ENCODE data around the gene JMY. TPM values are rescaled to one million over a fixed set of nuclear protein-coding genes. Genes with fewer than 3 reads are reported as not detected.
A peak's percentile ranks its signal among the peaks of the same experiment; 100 is the strongest.

Gene JMY
- total RNA-seq, 1 donor from 2014 or later: 9.0 TPM

DNA sequence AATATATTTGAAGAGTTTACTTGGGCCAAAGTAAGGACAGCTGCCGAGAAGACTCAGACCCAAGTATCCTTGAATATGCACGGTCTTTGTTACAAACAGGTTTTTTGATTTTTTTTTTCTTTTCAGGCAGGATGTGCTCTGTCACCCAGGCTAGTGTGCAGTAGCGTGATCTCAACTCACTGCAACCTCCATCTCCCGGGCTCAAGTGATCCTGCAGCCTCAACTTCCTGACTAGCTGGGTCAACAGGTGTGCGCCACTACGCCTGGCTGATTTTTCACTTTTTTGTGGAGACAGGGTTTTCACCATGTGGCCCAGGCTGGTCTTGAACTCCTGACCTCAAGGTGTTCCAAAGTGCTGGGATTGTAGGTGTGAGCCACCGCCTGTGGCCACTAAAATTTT, 27.4 kb downstream of the JMY start:
- no peak for ATAC-seq
- intact Hi-C loops (cut with DNase I): no loop called here

DNA sequence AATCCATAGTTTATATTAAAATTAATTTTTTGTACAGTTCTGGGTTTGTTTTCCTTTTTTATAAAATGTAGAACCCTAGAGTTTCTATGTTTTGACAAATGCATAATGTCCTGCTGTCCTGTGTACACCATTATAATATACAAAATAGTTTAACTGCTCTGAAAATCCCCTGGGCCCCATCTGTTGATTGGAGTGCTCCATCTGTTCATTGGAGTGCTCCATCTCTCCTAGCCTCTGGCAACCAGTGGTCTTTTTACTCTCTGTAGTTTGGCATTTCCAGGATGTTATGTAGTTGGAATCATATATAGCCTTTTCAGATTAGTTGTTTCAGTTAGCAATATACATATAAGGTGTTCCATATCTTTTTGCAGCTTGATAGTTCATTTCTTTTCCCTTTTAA, 31.2 kb downstream of the JMY start:
- intact Hi-C loops (cut with DNase I): no loop called here
- no peak for DNase-seq (ENCODE audit: missing footprints)
- no peak for ATAC-seq

More for the DNA sequence above, 27.4 kb downstream of the JMY start:
- DNase-seq (ENCODE audit: missing footprints): no peak

DNA sequence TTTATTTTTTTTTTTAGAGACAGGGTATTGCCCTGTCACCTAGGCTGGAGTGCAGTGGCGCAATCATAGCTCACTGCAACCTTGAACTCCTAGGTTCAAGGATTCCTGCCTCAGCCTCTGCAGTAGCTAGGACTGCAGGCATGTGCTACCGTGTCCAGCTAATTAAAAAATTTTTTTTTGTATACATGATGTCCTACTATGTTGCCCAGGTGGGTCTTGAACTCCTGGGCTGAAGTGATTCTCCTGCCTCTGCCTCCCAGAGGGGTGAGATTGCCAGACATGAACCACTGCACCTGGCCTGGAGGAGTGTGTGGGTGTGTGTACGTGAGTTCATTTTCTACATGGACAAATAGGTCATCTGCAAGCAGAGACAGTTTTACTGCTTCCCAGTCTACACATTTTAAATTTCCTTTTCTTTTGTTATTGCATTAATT, 33.8 kb downstream of the JMY start:
- intact Hi-C loops (cut with DNase I): no loop called here
- DNase-seq (ENCODE audit: missing footprints) (no peak), ATAC-seq (no peak)

DNA sequence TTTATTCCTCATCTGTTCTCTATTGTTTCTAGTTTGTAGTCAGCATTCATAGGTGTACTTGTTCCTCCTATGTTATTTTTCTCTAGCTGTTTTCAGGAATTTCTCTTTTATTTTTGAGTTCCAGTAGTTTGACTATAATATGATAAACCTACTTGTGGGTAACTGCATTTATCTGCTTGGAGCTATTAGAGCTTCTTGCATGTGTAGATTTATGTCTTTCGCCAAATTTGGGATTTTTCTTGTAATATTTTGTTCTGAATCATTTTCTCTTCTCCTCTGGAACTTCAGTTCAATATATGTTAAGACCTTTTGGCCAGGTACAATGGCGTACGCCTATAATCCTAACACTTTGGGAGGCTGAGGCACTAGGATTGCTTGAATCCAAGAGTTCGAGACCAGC, 37.4 kb downstream of the JMY start:
- intact Hi-C loops (cut with DNase I): no loop called here
- ATAC-seq (no peak), DNase-seq (ENCODE audit: missing footprints) (no peak)

DNA sequence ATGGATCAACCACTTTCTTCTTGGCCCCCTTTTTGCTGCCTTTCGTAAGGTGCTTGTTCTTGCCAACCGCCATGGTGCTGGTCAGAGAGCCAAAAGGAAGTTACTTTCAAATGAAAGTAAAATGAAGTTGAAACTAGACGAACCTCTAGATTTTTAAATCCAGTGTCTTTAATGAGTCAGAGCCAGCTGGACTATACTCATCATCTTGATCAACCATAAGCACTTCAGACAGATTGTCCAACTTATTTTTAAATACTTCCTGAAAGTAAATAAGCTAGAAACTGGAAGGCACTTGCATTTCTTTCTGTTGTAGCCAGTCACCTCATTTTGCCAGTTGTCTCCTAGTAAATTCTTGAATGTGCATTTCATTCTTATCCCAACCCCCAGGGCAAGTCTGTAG, 48.9 kb downstream of the JMY start:
- ATAC-seq (no peak), DNase-seq (ENCODE audit: missing footprints) (no peak)
- intact Hi-C loops (cut with DNase I): no loop called here

DNA sequence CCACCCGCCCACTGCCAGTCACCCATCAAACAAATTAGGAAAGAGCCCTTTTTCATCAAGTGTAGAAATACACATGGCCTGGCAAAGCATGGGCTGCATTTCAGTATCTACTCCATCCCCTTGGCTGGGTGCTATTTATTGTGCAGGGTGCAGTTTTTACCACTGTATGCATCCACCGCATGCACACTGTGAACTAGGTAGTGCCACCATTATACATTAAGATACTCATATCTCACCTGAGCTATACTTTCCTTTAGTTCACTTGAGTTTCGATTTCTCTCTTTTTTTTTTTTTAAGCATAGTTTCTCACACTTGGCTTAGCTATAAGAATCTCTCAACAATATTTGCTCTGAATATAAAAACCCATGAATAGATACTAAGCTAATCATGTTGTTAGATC, 49.4 kb downstream of the JMY start:
- ATAC-seq (no peak), DNase-seq (ENCODE audit: missing footprints) (no peak)
- intact Hi-C loops (cut with DNase I): no loop called here

DNA sequence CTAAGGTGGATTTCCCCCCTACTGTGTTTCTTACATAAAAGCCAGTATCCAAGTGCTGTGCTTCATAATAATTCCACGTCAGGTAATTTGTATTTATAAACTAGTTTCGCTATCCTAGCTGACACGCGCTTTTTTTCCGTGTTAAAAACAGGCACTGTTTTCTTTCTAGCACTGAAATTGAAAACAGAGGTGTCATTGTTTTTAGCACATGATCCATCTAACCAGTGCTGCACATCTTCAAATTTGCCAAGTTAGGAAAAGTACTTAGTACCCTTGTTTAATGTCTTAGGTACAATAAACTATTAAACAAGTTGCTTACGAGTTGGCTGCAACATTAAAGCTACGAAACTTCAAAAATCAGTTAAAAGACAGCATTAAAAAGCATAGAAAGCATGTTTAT, 49.9 kb downstream of the JMY start:
- intact Hi-C loops (cut with DNase I): no loop called here
- no peak for DNase-seq (ENCODE audit: missing footprints)
- no peak for ATAC-seq

DNA sequence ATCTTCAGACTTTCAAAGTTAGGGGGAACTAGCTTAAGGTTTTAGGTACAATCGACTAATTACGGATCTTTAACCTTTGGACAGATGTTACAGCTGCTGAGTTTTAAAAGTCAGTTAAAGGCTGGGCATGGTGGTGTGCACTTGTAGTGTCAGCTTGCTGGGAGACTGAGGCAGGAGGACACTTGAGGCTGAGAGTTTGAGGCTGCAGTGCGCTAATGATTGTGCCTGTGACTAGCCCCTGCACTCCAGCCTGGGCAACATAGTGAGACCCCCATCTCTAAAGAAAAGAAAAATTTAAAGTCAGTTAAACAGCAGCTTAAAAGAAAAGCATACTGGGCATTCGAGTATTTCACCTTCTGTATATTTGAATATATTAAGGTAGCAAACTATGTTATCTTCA, 51.4 kb downstream of the JMY start:
- DNase-seq (ENCODE audit: missing footprints): no peak
- no peak for ATAC-seq
- intact Hi-C loops (cut with DNase I): no loop called here

DNA sequence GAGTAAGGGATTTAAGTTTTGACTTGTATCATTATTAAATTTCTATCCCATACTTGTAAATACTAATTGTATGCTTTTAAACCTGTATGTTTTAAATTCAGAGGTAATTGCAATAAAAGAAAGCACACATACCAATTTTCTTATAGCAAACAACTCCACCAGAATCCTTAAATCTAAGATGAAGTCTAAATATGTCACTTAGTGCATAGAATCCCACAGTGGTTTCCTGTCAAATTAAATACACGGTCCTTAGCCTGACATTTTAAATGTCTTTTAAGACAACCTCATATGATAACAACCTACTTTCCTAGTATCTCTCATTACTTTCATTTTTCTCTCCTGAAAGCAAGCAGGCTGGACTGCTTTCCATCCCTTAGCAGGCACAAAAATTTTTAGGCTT, 52.0 kb downstream of the JMY start:
- DNase-seq (ENCODE audit: missing footprints) (no peak), ATAC-seq (no peak)
- intact Hi-C loops (cut with DNase I): no loop called here

DNA sequence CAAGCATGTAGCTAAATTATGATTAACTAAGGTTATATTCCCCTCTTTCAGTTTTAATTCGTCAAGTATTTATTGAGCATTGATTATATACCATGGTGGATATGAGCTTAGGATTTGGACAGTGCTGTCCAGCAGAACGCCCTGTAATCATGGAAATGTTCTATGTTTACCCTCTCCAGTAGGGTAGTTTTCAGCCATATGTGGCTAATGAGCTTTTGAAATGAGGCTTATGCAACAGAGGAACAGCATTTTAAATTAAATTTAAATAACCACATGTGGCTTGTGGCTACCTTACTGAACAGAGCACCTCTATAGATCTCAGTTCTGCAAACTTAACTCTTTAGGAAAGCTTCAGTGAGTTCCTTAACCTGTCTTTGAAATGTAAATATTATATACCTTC, 59.1 kb downstream of the JMY start:
- intact Hi-C loops (cut with DNase I): no loop called here
- DNase-seq (ENCODE audit: missing footprints) (no peak), ATAC-seq (no peak)

DNA sequence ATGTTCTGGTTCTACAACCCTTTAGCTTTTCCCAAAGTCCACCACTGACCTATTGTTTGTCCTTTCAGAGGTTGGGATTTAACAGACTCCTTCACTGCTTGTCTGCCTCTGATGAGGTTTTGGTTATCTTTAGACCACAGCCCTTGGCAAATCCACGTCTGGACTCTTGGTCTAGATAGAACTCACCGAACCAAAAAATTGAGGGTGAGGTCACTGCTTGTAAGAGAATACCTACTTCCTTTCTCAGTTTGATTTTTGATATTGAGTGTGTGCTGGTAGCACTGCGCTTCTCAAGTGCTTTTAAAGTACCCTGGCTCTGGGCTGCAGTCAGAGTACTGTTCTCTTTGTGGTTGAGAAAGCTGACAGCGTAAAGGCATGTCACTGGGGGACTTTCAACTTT, 61.7 kb downstream of the JMY start:
- intact Hi-C loops (cut with DNase I): no loop called here
- DNase-seq (ENCODE audit: missing footprints) (no peak), ATAC-seq (peak; percentile 52)

DNA sequence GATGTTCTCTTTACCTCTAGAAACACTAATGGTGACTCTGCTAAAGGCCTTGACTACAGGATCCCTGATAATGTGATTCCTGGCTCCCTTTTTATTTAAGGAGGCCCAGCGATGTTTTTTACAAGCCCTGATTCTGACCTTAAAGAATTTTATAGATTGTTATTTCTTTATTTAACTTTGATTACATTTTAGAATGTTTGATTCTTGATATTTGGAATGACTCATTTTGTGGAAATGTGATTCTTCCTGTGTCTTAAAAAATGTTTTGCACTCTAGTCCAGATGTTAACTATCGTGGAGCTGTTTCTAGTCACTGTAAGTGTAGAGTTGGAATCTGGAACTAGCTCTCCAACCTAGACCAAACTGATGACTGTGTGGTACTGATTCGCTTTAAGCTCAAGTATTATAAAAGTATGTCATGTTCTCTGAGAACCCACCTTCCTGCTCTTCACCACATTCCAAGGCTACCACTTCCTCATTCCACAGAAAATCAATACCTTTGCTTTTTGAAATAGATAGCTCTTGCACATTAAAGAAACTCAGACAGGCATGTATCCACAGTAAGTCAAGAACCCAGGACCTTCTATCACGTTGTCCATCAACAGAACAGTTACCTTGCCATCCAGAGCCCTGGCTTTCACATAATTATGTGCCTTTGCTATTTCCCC, 65.2 kb downstream of the JMY start:
- DNase-seq (ENCODE audit: missing footprints) (no peak), ATAC-seq (no peak)
- intact Hi-C loops (cut with DNase I): no loop called here

DNA sequence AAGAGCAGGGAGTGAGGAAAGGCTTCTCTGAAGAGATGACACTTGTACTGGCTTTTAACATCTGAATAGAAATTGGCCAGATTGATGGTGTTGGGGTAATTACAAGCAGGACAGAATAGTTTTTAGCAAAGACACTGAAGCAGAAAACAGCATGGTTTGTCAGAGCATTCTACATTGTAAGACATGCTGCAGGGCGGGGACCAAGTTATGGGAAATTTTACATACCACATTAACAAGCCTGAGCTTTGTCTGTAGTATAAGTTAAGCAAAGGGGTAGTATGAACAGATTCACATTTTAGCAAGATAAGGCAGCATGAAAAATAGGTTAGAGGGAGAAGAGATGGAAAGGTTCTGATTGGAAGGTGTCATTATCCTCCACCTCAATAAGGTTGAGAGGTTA, 66.5 kb downstream of the JMY start:
- DNase-seq (ENCODE audit: missing footprints) (no peak), ATAC-seq (no peak)
- intact Hi-C loops (cut with DNase I): no loop called here

DNA sequence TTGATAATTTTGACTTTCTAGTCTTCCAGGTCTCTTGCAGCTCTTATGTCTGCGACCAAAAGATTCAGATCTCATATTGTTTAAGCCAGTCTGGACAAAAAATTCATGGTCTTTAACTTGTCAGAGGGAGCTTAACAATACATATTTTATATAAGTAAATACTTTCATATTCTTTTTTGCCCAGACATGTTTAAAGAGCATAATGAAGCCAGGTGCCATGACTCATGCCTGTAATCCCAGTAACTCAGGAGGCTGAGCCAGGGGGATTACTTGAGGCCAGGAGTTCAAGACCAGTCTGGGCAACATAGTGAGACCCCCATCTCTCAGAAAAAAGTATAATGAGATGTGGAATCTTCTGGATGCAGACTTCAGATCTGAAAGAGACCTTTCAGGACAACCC, 69.8 kb downstream of the JMY start:
- no peak for ATAC-seq
- intact Hi-C loops (cut with DNase I): no loop called here
- no peak for DNase-seq (ENCODE audit: missing footprints)

DNA sequence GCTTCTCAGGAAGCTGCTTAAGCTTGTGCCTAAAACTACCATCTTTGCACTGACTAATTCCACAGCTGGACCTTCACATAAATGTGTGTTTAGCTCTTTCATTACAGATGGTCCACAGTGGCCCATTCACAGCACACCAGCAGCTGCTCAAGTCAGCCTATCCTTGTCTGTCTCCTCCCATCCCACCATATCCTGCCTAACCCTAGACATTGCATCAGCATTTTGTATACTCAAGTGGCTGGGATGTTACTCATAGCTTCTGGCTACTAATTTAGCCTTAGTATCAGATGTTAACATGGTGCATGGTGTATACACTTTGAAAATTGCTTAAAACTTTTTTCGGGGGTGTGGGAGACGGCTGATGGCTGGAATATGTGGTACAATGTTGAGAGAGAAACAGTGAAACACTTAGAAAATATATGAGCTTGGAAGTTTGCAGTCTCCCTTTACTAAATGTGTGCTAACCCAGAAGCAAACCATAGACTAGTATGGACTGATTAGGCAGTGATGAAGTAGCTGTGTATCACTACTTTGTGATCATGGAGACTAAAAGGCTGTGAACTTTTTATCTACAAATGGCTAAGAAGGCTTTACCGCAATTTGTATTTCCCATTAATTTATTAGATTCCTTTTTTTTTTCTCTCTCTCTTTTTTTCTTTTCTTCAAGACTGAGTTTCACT, 83.1 kb downstream of the JMY start:
- intact Hi-C loops (cut with DNase I): no loop called here
- ATAC-seq (no peak), DNase-seq (ENCODE audit: missing footprints) (no peak)

DNA sequence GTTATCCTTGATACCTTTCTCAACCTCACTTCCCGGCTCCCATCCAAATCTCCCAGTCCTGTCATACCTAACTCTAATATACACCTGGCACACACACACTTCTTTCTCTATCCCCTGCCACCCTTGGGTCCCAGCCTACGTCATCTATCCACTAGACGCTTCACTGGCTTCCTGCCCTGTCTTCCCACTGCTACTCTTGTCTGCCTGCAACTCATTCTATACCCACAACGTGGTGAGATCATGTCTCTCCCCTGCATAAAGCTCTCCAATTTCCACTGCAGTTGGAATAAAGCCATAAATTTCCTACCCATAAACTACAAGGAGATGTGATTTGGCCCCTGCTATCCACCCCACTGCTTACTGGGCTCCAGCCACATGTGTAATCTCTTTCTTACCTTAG, 93.5 kb downstream of the JMY start:
- intact Hi-C loops (cut with DNase I): no loop called here
- no peak for DNase-seq (ENCODE audit: missing footprints)
- ATAC-seq: no peak

DNA sequence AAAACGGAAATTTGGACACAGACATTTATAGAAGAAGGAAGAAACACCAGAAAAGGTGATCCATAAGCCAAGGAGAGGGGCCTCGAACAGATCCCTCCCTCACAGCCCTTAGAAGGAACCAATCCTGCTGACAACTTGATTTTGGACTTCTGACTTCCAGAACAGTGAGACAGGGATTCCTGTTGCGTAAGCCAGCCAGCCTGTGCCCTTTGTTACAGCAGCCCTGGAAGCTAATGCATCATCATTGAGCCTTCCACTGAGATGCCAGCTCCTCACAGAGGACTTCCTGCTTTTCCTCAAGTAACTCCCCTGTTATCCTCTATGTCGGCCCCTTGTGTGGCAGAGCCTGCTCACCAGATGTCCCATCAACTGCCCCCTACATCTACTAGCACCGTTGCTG, 94.1 kb downstream of the JMY start:
- DNase-seq (ENCODE audit: missing footprints) (no peak), ATAC-seq (no peak)
- intact Hi-C loops (cut with DNase I): no loop called here

DNA sequence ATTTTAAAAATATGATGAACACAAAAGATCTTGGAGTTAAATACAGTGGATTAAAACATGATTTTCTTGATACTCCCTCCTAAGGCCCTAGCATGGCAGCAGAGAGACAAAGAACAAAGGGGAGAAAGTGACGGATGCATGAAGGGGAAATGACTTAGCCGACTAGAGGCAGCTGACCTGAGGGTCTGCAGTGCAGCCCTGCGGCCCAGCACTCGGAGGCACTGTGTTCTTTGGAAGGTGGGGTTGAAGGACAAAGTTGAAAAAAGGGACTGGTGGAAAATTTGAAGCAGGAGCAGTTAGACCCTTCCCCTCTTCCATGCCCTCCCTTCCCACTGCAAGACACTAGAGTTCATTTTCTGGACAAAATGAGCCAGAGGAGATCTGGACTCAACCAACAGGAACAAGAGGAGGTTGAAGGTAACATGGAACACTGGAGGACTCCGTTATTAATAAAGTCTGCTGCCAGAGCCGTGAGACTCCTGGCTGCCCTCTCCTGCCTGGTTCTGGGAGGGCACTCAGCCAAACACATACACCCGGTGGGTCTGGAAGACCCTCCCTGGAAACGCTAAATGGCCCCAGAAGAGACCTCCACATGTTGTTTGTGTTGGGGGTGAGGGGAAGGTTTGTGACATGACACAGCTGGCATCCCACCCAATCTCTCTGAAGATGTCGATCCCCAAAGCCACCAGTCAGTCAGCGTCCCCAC, 98.1 kb downstream of the JMY start:
- DNase-seq (ENCODE audit: missing footprints) (no peak), ATAC-seq (no peak)
- intact Hi-C loops (cut with DNase I): no loop called here

DNA sequence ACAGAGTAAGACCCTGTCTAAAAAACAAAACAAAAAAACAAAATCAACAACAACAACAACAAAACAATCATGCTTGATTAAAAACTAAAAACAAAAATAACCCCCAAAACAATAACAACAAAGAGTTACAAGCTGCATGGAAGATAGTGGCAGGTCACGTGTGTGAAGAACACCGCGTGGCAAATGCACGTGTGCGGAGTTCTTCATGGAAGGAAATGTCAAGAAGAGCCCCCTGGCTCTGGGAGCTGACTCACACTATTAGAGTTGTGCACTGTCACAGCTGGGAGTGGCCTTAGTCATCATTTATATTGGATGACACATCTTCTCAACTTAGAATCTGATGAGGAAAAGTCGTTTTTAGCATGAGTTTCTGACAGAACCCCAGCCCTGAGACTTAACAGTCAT, 110.5 kb downstream of the JMY start:
- DNase-seq (ENCODE audit: missing footprints): no peak
- ATAC-seq: no peak
- intact Hi-C loops (cut with DNase I): no loop called here

DNA sequence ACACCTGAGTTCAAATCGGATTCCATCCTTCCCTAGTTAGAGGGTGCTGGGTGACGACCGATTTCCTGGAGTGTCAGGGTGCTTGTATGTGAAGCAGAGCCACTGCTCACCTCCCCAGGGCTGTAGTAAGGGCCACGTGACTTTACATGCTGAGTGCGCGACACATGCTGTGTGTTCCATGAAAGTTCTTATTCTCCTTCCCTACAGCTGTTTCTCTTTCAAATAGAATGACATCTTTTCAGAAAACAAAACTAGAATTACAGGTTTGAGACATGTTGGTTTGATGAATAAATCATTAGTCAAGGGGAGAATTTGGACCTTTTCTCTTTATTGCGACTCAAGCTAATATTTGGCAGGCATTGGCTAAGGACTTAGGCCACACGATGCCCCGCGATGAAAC, 113.1 kb downstream of the JMY start:
- ATAC-seq (no peak), DNase-seq (ENCODE audit: missing footprints) (no peak)
- intact Hi-C loops (cut with DNase I): no loop called here
